ENCODE results near the gene DNM1.

- no peak for TF ChIP-seq POLR2A (IDR thresholded peaks at IDR 0.05)
- no peak for TF ChIP-seq CTCF (IDR thresholded peaks at IDR 0.05)
These were observed 71.1 kb downstream of the DNM1 start for GRCh38 chr9:128274245-128274644.
